22Rv1 (cell line): ENCODE results near the gene HTR4.

Experiments used
- CTCF ChIP-seq: fragments of 450-650 bp; IDR thresholded peaks from 2 replicates; pipeline ENCODE4 v1.5.1; 2017; ENCODE audit warnings: mild to moderate bottlenecking
- ZFX ChIP-seq: fragments of 450-650 bp; IDR thresholded peaks from 2 replicates; pipeline ENCODE4 v1.6.1; 2017; ENCODE audit warnings: antibody characterized with exemption, borderline replicate concordance

- TF ChIP-seq CTCF (no peak), ZFX (no peak)
These were observed 47.8 kb upstream of the HTR4 start for GRCh38 chr5:148702019-148702596.
